HepG2 (cell line): ENCODE measurements around the gene ETS1.

ENCODE experiments used
- JUNB ChIP-seq: sonication (generic); formaldehyde crosslinking; IDR thresholded peaks from 2 replicates; pipeline ENCODE4 v1.8.0; 2022; ENCODE audit warnings: missing genetic modification reagents, mild to moderate bottlenecking, borderline replicate concordance
- SP1 ChIP-seq, 2 experiments: fragments of 450-650 bp in 1 of 2; sonication (generic) in 1 of 2; formaldehyde crosslinking in 1 of 2; IDR thresholded peaks; 2 replicates each; pipeline versions ENCODE4 v1.4.0 to v1.6.1; 2016 to 2020; ENCODE audit warnings: missing genetic modification reagents in 1 of 2
- SUZ12 ChIP-seq: fragments of 150-350 bp; IDR thresholded peaks from 2 replicates; pipeline ENCODE4 v1.6.1; 2014; ENCODE audit warnings: low read depth, low read length
- ZNF263 ChIP-seq: sonication (generic); formaldehyde crosslinking; IDR thresholded peaks from 2 replicates; pipeline ENCODE4 v1.4.0; 2020; ENCODE audit warnings: missing genetic modification reagents
- TF ChIP-seq, protein P1 (sequence below): IDR thresholded peaks from 2 replicates; pipeline ENCODE4 v1.6.1; 2016; ENCODE audit warnings: low read depth, missing genetic modification reagents, missing compliant biosample characterization

- TF ChIP-seq, protein P1, sequence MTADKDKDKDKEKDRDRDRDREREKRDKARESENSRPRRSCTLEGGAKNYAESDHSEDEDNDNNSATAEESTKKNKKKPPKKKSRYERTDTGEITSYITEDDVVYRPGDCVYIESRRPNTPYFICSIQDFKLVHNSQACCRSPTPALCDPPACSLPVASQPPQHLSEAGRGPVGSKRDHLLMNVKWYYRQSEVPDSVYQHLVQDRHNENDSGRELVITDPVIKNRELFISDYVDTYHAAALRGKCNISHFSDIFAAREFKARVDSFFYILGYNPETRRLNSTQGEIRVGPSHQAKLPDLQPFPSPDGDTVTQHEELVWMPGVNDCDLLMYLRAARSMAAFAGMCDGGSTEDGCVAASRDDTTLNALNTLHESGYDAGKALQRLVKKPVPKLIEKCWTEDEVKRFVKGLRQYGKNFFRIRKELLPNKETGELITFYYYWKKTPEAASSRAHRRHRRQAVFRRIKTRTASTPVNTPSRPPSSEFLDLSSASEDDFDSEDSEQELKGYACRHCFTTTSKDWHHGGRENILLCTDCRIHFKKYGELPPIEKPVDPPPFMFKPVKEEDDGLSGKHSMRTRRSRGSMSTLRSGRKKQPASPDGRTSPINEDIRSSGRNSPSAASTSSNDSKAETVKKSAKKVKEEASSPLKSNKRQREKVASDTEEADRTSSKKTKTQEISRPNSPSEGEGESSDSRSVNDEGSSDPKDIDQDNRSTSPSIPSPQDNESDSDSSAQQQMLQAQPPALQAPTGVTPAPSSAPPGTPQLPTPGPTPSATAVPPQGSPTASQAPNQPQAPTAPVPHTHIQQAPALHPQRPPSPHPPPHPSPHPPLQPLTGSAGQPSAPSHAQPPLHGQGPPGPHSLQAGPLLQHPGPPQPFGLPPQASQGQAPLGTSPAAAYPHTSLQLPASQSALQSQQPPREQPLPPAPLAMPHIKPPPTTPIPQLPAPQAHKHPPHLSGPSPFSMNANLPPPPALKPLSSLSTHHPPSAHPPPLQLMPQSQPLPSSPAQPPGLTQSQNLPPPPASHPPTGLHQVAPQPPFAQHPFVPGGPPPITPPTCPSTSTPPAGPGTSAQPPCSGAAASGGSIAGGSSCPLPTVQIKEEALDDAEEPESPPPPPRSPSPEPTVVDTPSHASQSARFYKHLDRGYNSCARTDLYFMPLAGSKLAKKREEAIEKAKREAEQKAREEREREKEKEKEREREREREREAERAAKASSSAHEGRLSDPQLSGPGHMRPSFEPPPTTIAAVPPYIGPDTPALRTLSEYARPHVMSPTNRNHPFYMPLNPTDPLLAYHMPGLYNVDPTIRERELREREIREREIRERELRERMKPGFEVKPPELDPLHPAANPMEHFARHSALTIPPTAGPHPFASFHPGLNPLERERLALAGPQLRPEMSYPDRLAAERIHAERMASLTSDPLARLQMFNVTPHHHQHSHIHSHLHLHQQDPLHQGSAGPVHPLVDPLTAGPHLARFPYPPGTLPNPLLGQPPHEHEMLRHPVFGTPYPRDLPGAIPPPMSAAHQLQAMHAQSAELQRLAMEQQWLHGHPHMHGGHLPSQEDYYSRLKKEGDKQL (CRISPR knock-in tag): no peak
- no peak for TF ChIP-seq ZNF263
- TF ChIP-seq JUNB (CRISPR knock-in tag): no peak
- no peak for TF ChIP-seq SP1 (IDR thresholded peaks at IDR 0.05)
- no peak for TF ChIP-seq SP1 (CRISPR knock-in tag; IDR thresholded peaks at IDR 0.05)
- TF ChIP-seq SUZ12: no peak
These were observed 23.3 kb downstream of the ETS1 start for GRCh38 chr11:128563942-128564641.
